Gastrocnemius medialis (tissue), 4 donors: ENCODE data around the gene CLDN19.
"Not testable (repeated sequence)": the region's sequence is repeated elsewhere in the genome, so short reads cannot be mapped to it uniquely, and the experiment has no call there.

Experiments
- POLR2A ChIP-seq, 2 donors: fragments of 450-650 bp; IDR thresholded peaks; one replicate each; pipeline ENCODE4 v1.6.1; 2017; ENCODE audit warnings: antibody characterized with exemption in 2 of 2, mild to moderate bottlenecking in 2 of 2, moderate library complexity in 2 of 2
- TF ChIP-seq, protein P1 (sequence below), 5 experiments: fragments of 450-650 bp in 3 of 5; fragments of 200-600 bp in 2 of 5; sonication (generic) in 2 of 5; IDR thresholded peaks in 4 of 5; conservative IDR thresholded peaks in 1 of 5; 1 replicate in 4 of 5; 2 replicates in 1 of 5; pipeline ENCODE4 v1.5.1; 2016 to 2019; ENCODE audit warnings: antibody characterized with exemption in 5 of 5, mild to moderate bottlenecking in 3 of 5, moderate library complexity in 3 of 5

DNA sequence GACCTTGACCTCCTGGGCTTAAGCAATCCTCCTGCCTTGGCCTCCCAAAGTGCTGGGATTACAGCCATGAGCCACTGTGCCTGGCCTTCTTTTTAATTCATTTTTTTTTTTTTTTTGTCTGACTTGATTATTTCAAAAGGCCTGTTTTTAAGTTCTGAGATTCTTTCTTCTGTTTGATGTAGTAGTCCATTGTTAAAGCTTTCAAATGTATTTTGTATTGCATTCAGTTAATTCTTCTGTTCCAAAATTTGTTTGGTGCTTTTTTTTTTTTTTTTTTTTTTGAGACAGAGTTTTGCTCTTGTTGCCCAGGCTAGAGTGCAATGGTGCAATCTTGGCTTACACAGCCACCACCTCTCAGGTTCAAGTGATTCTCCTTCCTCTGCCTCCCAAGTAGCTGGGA, 25.6 kb downstream of the CLDN19 start:
- TF ChIP-seq, protein P1, sequence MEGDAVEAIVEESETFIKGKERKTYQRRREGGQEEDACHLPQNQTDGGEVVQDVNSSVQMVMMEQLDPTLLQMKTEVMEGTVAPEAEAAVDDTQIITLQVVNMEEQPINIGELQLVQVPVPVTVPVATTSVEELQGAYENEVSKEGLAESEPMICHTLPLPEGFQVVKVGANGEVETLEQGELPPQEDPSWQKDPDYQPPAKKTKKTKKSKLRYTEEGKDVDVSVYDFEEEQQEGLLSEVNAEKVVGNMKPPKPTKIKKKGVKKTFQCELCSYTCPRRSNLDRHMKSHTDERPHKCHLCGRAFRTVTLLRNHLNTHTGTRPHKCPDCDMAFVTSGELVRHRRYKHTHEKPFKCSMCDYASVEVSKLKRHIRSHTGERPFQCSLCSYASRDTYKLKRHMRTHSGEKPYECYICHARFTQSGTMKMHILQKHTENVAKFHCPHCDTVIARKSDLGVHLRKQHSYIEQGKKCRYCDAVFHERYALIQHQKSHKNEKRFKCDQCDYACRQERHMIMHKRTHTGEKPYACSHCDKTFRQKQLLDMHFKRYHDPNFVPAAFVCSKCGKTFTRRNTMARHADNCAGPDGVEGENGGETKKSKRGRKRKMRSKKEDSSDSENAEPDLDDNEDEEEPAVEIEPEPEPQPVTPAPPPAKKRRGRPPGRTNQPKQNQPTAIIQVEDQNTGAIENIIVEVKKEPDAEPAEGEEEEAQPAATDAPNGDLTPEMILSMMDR (IDR thresholded peaks at IDR 0.05 in 4 of 5, conservative IDR thresholded peaks at IDR 0.05 in 1 of 5), result not testable (repeated sequence)
- not testable (repeated sequence) for TF ChIP-seq POLR2A (IDR thresholded peaks at IDR 0.05)
